Epidermal melanocyte (primary cell): ENCODE measurements around the gene CGB5.
"Not testable (repeated sequence)": the region's sequence is repeated elsewhere in the genome, so short reads cannot be mapped to it uniquely, and the experiment has no call there.

Experiments used
- DNase-seq: peaks from one replicate; pipeline ENCODE4 v3.0.0; 2011; ENCODE audit warnings: low spot score; ENCODE audit not compliant: insufficient read length

The CGB5 gene

DNA sequence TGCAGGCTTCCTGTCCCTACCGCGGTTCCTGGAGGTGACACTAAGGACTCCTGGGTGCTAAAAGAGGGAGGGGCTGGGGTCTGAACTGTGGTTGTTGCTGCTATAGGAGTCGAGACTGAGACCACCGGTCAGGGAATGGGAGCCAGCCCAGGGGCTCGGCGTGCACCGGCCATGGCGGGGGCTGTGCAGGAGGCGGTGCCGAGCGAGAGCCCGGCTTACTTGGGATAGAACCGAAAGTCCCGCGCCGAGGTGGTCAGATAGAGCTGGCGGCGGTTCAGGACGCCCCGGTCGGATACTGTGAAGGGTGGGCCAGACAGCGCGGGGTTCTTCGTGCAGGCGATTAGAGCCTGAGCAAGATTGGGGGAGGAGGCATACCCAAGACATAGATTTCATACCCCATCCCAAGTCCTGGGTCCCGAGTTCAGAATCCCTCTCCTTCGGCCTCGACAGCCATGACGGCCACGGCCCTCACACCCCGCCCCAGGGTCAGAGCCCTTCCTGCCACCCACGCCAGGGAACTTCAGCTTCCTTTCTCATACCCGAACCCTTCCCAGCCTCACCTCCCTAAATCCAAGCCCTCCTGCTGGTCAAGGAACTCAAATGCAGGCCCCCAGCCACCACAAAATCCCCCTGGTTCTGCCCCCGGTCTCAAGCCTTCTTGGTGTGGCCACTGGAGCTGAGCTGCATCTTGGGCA is 13.4 kb downstream of the CGB5 start:
- DNase-seq, result peak; percentile 6

- peak; percentile 92 for DNase-seq
These were observed 14.1 kb downstream of the CGB5 start, which contains the start of gene CGB7 for GRCh38 chr19:49057636-49058234. Gene CGB7, minus strand, starts transcription at chr19:49057749. Its CDS starts 2,374 bp downstream, at chr19:49055375.

DNA sequence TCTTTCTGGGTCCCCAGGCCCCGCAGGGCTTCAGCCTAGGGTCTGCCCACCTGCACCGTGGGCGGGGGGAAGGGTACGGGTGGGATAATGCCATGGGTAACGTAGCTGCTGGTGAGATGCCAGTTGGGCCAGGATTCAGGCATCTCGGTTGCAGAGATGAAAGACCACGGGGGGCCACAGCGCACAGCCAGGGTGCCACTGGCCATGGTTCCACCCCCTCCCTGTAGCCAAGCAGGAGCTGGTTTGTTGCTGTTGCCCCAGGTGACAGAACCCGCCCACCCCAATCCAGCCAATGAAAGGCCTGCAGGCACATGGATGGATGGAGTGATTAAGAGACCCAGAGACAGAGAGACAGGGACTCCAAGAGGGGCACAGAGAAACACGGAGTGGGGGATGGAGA is 14.9 kb downstream of the CGB5 start:
- DNase-seq, result peak; percentile 24

- DNase-seq, result peak; percentile 15
These were observed 15.4 kb downstream of the CGB5 start for GRCh38 chr19:49059053-49059452.

DNA sequence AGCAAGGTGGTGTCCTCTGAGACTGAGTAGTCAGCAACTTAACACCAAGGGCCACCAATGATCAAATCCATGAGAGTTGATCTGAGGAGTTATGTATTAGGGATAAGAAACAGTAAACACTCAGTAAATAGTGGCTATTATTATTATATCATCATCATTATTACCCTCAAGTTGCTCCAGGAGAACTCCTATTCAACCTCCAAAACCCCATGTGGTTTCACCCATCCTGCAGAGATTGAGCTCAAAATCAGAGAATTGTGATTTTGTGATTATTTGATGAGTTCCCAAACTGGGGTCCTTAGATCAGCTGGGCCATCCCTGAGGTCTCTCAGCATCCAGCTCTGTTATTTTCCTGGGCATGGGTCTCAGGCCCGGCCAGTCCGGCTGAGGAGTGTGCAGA is 17.4 kb downstream of the CGB5 start:
- no peak for DNase-seq

- peak; percentile 3 for DNase-seq
These were observed 17.8 kb downstream of the CGB5 start for GRCh38 chr19:49061445-49061844.

- DNase-seq, result peak; percentile 14
These were observed 20.5 kb downstream of the CGB5 start for GRCh38 chr19:49064029-49064629.

- DNase-seq, result peak; percentile 30
These were observed 21.3 kb downstream of the CGB5 start, which contains the start of gene NTF4 for GRCh38 chr19:49064768-49065611. Gene NTF4, minus strand, starts transcription at chr19:49064818. Its CDS starts 2,821 bp downstream, at chr19:49061997.

DNA sequence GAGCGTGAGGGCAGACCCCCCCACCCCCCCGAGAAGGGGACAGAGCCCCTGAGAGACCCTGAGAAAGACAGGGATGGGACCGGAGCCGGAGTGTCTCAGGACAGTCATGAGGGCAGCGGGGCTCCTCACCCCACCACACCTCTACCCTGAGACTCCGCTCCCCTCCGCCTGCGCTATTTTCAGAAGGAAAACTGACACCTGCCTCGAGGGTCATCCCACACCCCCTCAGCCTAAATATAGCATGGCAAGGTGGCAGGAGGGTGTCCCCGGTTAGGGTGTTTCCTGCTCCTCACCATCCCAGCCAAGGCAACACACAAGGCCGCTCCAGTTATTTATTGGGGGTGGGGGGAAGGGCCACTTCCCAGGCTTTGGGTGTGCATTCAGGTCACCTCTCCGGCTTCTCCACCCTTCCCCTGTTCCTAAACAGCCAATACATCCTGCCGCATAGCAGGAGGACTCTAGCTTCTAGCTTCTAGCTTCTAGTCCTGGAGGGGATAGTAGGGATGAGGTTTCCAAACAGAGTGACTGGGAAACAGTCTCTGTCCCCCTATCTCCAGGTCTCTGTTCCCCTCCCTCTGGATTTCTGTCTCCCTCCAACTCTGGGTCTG is 22.4 kb downstream of the CGB5 start:
- peak; percentile 17 for DNase-seq

- DNase-seq, result peak; percentile 19
These were observed 23.9 kb downstream of the CGB5 start for GRCh38 chr19:49067554-49067953.

DNA sequence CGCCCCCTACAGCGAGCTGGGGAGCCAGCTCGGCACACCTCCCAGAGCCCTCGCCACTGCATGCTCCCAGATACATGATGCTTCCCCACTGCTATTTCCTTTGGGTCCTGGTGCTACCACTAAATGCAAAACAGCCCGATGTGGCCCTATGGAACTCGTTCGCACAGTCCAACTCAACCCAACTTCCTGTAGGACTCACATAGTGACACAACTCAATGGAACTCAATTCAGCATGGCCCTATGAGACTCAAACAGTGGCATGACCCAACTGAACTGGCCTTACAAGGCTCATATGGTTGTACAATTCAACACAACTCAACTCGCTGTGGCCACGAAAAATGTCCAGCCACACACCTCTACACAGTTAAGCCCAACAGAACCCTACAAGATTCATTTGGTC is 25.4 kb downstream of the CGB5 start:
- no peak for DNase-seq

GRCh38 chr19:49070416-49070815 is 26.8 kb downstream of the CGB5 start:
- no peak for DNase-seq

DNA sequence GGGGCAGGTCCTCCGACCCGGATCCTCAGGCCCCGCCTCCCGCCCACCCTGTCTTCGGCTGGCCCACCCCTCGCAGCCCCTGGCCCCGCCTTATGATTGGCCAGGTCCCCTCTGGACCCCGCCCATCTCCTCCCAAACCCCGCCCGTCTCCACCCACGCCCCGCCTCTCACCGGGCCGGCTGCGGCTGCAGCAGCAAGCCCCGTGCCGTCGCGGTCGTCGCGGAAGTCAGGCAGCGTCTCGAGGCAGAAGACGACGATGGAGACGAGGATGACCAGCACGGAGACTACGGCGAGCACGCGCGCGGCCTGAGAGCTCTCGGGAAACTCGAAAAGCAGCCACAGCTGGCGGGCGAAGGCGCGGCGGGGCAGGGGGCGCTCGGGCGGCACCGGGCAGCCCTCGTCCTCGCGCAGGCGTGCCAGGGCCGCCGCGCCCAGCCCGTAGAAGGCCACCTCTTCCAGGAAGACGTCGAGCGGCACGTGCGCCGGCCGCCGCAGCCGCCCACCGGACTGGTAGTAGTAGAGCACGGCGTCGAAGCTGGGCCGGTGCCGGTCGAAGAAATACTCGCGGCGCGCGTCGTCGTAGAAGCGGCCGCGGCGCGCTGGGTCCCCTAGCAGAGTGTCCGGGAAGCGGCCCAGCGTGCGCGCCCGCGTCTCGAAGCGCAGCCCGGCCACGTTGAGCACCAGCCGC is 28.4 kb downstream of the CGB5 start:
- DNase-seq, result peak; percentile 9

- DNase-seq, result peak; percentile 8
These were observed 30.1 kb downstream of the CGB5 start for GRCh38 chr19:49073514-49074378.

GRCh38 chr19:49074869-49075268 is 31.2 kb downstream of the CGB5 start:
- DNase-seq, result not testable (repeated sequence)

- DNase-seq, result no peak
These were observed 36.7 kb downstream of the CGB5 start for GRCh38 chr19:49080392-49080791.

- no peak for DNase-seq
These were observed 37.6 kb downstream of the CGB5 start for GRCh38 chr19:49081273-49081672.

- DNase-seq, result no peak
These were observed 40.8 kb downstream of the CGB5 start for GRCh38 chr19:49084206-49085019.
